Heart left ventricle (tissue), 13 donors: ENCODE measurements around the gene P4HA3.

Experiments
- CTCF ChIP-seq, 12 donors: fragments of 200-600 bp; sonication (generic) in 4 of 12; IDR thresholded peaks; one replicate each; pipeline versions ENCODE4 v1.5.0 to v1.8.0; 2018 to 2022; ENCODE audit warnings: antibody characterized with exemption in 12 of 12, mild to moderate bottlenecking in 5 of 12
- POLR2A ChIP-seq, 2 donors: fragments of 450-650 bp; IDR thresholded peaks; one replicate each; pipeline ENCODE4 v1.6.1; 2017; ENCODE audit warnings: antibody characterized with exemption in 2 of 2, mild to moderate bottlenecking in 2 of 2, moderate library complexity in 2 of 2
- donor health status: ischemic (EF 13 %, LVEDD 7.1; RV severe dilation, severe dysfunction).
- donor health status: DM: no; HTN: yes; CAD: no.
- donor health status: DM: no; HTN: no; CAD: no.
- donor health status: ischemic (EF 25% LVEDD 6.9; RV normal size, moderate dysfunction).
- donor health status: ischemic (EF 25% LVEDD 5.7; RV mildly dilated, moderate dysfunction).
- donor health status: ischemic (EF 35%, LVEDD 5.7; RV mildly dilated, moderate dysfunction).
- donor health status: nonischemic (EF 11% LVEDD 7.7; RV severe dilation, severe dysfunction).
- donor health status: DM: yes; HTN: yes; CAD: no.
- donor health status: PGD.
- donor health status: ischemic (EF 29% LVEDD 5.4; RV normal size, mild dysfunction).
- donor health status: nonischemic (EF 23%, LVEDD 6.1; RV moderate dilation, normal function).

- TF ChIP-seq CTCF (IDR thresholded peaks at IDR 0.05) (no peak), POLR2A (IDR thresholded peaks at IDR 0.05) (no peak)
These were observed 85.9 kb downstream of the P4HA3 start for GRCh38 chr11:74225565-74225964.
